Fibroblast of lung (primary cell): ENCODE results near the gene RXRA.

Source experiments
- CTCF ChIP-seq, 2 donors: IDR thresholded peaks in 1 of 2; conservative IDR thresholded peaks in 1 of 2; 1 replicate in 1 of 2; 2 replicates in 1 of 2; pipeline ENCODE4 v1.5.1; 2011 to 2012; ENCODE audit warnings: low read length in 2 of 2, control low read depth in 1 of 2, inconsistent platforms in 1 of 2, low read depth in 1 of 2, mild to moderate bottlenecking in 1 of 2
- EZH2 ChIP-seq: IDR thresholded peaks from 2 replicates; pipeline ENCODE4 v1.5.1; 2012; ENCODE audit warnings: low read length, control low read depth, mild to moderate bottlenecking; ENCODE audit errors: missing control alignments

GRCh38 chr9:134352247-134352933, 26.1 kb downstream of the RXRA start:
- no peak for TF ChIP-seq CTCF (conservative IDR thresholded peaks at IDR 0.05 in 1 of 2, IDR thresholded peaks at IDR 0.05 in 1 of 2; ENCODE audit: low read depth in 1 of 2, low read length in 2 of 2)
- TF ChIP-seq EZH2: no peak
